HepG2 (cell line): ENCODE results near the gene ARHGDIA. TPM values are rescaled to one million over a fixed set of nuclear protein-coding genes. Genes with fewer than 3 reads are reported as not detected.

Source experiments
- ATAC-seq: fragments of 200-7000 bp; cut with Tn5 transposase; 3 replicates; pipeline ENCODE4 v1.9.1; 2020; ENCODE audit warnings: mild to moderate bottlenecking, moderate library complexity
- BruUV-seq: library from RNA; stranded (reverse); fragments of 400-500 nt; replicated peaks from 2 replicates; lab custom pipeline; 2021; lab: Mats Ljungman, UMichigan
- CTCF ChIA-PET: fragments of 300-600 bp; formaldehyde crosslinking; extraction: SDS; loops from one replicate; lab custom pipeline; 2021; ENCODE audit warnings: low total read pairs, inconsistent platforms, low intra/inter-chr PET ratio; lab: Yijun Ruan, JAX
- POLR2A ChIA-PET: fragments of 350-600 bp; sonication (Branson Sonifier 250); formaldehyde crosslinking; loops from one replicate; lab custom pipeline; 2020; ENCODE audit warnings: antibody characterized with exemption, inconsistent platforms; lab: Yijun Ruan, JAX
- DNase-seq: peaks from one replicate; pipeline ENCODE4 v3.0.0-alpha.2; 2015; ENCODE audit warnings: low spot score
- FAIRE-seq: peaks from 3 replicates; lab custom pipeline; 2011; peaks lifted over from hg19 to GRCh38; lab: Jason Lieb, UNC
- H2AFZ ChIP-seq: one replicate; pipeline ENCODE4 v1.6.1; 2011; ENCODE audit warnings: low read length, inconsistent platforms
- H3K27ac ChIP-seq: fragments of 300-600 bp; 3 replicates; pipeline ENCODE4 v1.8.0; 2011; ENCODE audit warnings: mixed run types, mild to moderate bottlenecking, mixed read lengths, low read length, inconsistent platforms; ENCODE audit not compliant: insufficient read depth; ENCODE audit errors: extremely low read length
- H3K27me3 ChIP-seq, 2 experiments: fragments of 200-600 bp in 1 of 2; 2 replicates in 1 of 2; 3 replicates in 1 of 2; pipeline versions ENCODE4 v1.6.0 to v1.8.0; 2011; ENCODE audit warnings: low read length in 2 of 2, mild to moderate bottlenecking in 2 of 2, moderate library complexity in 2 of 2, inconsistent platforms in 1 of 2; ENCODE audit not compliant: insufficient read depth in 2 of 2, control insufficient read depth in 1 of 2
- H3K36me3 ChIP-seq, 2 experiments: fragments of 200-600 bp in 1 of 2; replicated peaks in 1 of 2; 2 replicates in 1 of 2; 3 replicates in 1 of 2; pipeline versions ENCODE4 v1.5.1 to v1.8.0; 2011; ENCODE audit warnings: low read length in 2 of 2, inconsistent platforms in 1 of 2; ENCODE audit not compliant: insufficient read depth in 2 of 2, control insufficient read depth in 1 of 2
- H3K4me1 ChIP-seq: 2 replicates; pipeline ENCODE4 v1.5.1; 2012; ENCODE audit warnings: low read length, inconsistent platforms; ENCODE audit not compliant: insufficient read depth
- H3K4me2 ChIP-seq: 2 replicates; pipeline ENCODE4 v1.6.0; 2011; ENCODE audit warnings: low read depth, low read length, inconsistent platforms
- H3K4me3 ChIP-seq, 3 experiments: fragments of 200-600 bp in 1 of 3; sonication (generic), shearing (Covaris generic) in 1 of 3; replicated peaks in 1 of 3; 2 replicates each; pipeline ENCODE4 v1.5.1; 2011 to 2016; ENCODE audit warnings: low read length in 3 of 3, inconsistent platforms in 2 of 3, low read depth in 2 of 3, mild to moderate bottlenecking in 2 of 3, control low read depth in 1 of 3, mixed read lengths in 1 of 3; ENCODE audit not compliant: insufficient read depth in 1 of 3
- H3K79me2 ChIP-seq: one replicate; pipeline ENCODE4 v1.6.1; 2011; ENCODE audit warnings: low read length, inconsistent platforms; ENCODE audit not compliant: insufficient read depth
- H3K9ac ChIP-seq: 2 replicates; pipeline ENCODE4 v1.6.0; 2011; ENCODE audit warnings: mild to moderate bottlenecking, low read depth, low read length, inconsistent platforms; ENCODE audit not compliant: insufficient read depth
- H3K9me3 ChIP-seq: 2 replicates; pipeline ENCODE4 v1.5.1; 2012; ENCODE audit warnings: mild to moderate bottlenecking, low read length
- H4K20me1 ChIP-seq: 2 replicates; pipeline ENCODE4 v1.6.0; 2011; ENCODE audit warnings: inconsistent platforms, mild to moderate bottlenecking, low read length, moderate library complexity; ENCODE audit not compliant: insufficient read depth
- GPN1 ChIP-seq: sonication (generic); formaldehyde crosslinking; IDR thresholded peaks from 2 replicates; pipeline ENCODE4 v1.5.1; 2020; ENCODE audit warnings: missing genetic modification reagents, borderline replicate concordance
- MBD4 ChIP-seq: IDR thresholded peaks from 2 replicates; pipeline ENCODE4 v1.6.1; 2012; ENCODE audit warnings: low read length, inconsistent platforms, borderline replicate concordance
- MTERF4 ChIP-seq: sonication (generic); formaldehyde crosslinking; IDR thresholded peaks from 2 replicates; pipeline ENCODE4 v1.8.0; 2023; ENCODE audit warnings: mild to moderate bottlenecking, missing genetic modification reagents
- POLR2A ChIP-seq, 2 experiments: IDR thresholded peaks; 2 replicates each; pipeline ENCODE4 v1.6.1; 2011; ENCODE audit warnings: low read depth in 2 of 2, low read length in 2 of 2, mild to moderate bottlenecking in 1 of 2, moderate library complexity in 1 of 2; ENCODE audit not compliant: insufficient read depth in 1 of 2
- PRPF4 ChIP-seq: fragments of 200-400 bp; formaldehyde crosslinking; IDR thresholded peaks from 2 replicates; pipeline ENCODE4 v1.6.1; 2016; ENCODE audit warnings: low read length, low read depth; ENCODE audit not compliant: poor library complexity, severe bottlenecking
- RBM39 ChIP-seq: fragments of 200-400 bp; formaldehyde crosslinking; IDR thresholded peaks from one replicate; pipeline ENCODE4 v1.6.1; 2018; ENCODE audit warnings: antibody characterized with exemption, mild to moderate bottlenecking, low read depth, low read length; ENCODE audit not compliant: poor library complexity, severe bottlenecking
- SNRNP70 ChIP-seq: fragments of 200-400 bp; formaldehyde crosslinking; IDR thresholded peaks from 2 replicates; pipeline ENCODE4 v1.6.1; 2017; ENCODE audit warnings: mild to moderate bottlenecking, low read depth, low read length, moderate library complexity
- ZBED4 ChIP-seq: sonication (generic); formaldehyde crosslinking; IDR thresholded peaks from 2 replicates; pipeline ENCODE4 v1.4.0; 2020; ENCODE audit warnings: missing genetic modification reagents, borderline replicate concordance
- ZBTB1 ChIP-seq: sonication (generic); formaldehyde crosslinking; IDR thresholded peaks from 2 replicates; pipeline ENCODE4 v1.4.0; 2020; ENCODE audit warnings: missing genetic modification reagents, borderline replicate concordance
- ZFP41 ChIP-seq: sonication (generic); formaldehyde crosslinking; IDR thresholded peaks from 2 replicates; pipeline ENCODE4 v1.4.0; 2020; ENCODE audit warnings: mild to moderate bottlenecking, missing genetic modification reagents, borderline replicate concordance
- ZFX ChIP-seq: sonication (generic); formaldehyde crosslinking; IDR thresholded peaks from 2 replicates; pipeline ENCODE4 v1.4.0; 2020; ENCODE audit warnings: mild to moderate bottlenecking, low read depth, missing genetic modification reagents, moderate library complexity
- ZNF839 ChIP-seq: sonication (generic); formaldehyde crosslinking; IDR thresholded peaks from 2 replicates; pipeline ENCODE4 v1.4.0; 2020; ENCODE audit warnings: missing genetic modification reagents, mild to moderate bottlenecking, borderline replicate concordance
- ZSCAN30 ChIP-seq: sonication (generic); formaldehyde crosslinking; IDR thresholded peaks from 2 replicates; pipeline ENCODE4 v1.5.0; 2020; ENCODE audit warnings: mild to moderate bottlenecking, missing genetic modification reagents
- WGBS: methylation state at CpG from one replicate; pipeline ENCODE4 v1.1.6; 2017; ENCODE audit warnings: low lambda C conversion rate; 5-methylcytosine and 5-hydroxymethylcytosine counted together
- in situ Hi-C: cut with HindIII; loops from 2 replicates; pipeline ENCODE4 v1.10.0; 2017; ENCODE audit warnings: low pct_unique_long_range_greater_than_20kb; ENCODE audit not compliant: extremely low pct_ligation_motif_present
- intact Hi-C: fragments of 100-400 bp; cut with micrococcal nuclease; formaldehyde crosslinking; loops from one replicate; pipeline ENCODE4 v1.10.0; 2022; ENCODE audit not compliant: unreplicated experiment
- polyA plus RNA-seq, 8 experiments: library from polyadenylated mRNA; depleted of rRNA in 3 of 8; stranded (reverse) in 7 of 8; unstranded in 1 of 8; fragments of >200 nt; fragmentation: Illumina TruSeq in 4 of 8; extraction: Trizol in 4 of 8; gene quantifications; 2 replicates each; pipeline versions ENCODE4 v1.2.1 to v1.2.3, GENCODE V29; 2011 to 2016; ENCODE audit warnings: low read depth in 4 of 8, missing spikeins in 1 of 8, mixed read lengths in 1 of 8; ENCODE audit not compliant: insufficient read depth in 1 of 8
- total RNA-seq, 5 experiments: library from RNA; depleted of rRNA; stranded (reverse); fragments of >200 nt; fragmentation: Illumina TruSeq; extraction: Trizol; gene quantifications; 2 replicates each; pipeline ENCODE4 v1.2.3, GENCODE V29; 2016; ENCODE audit warnings: low read depth in 1 of 5

ARHGDIA gene
- total and polyA plus RNA-seq, 2 of the 13 experiments (the other 11 are each of a cell fraction or from before 2014, with no cell fraction given): 40.0 to 64.0 TPM

GRCh38 chr17:81916234-81917001 is 45.3 kb upstream of the ARHGDIA start (continued):
- peak; percentile 19; the same call in 1 of the 2 replicates for TF ChIP-seq ZFX

- H3K4me1 ChIP-seq: peaks cover 34% of the 10 kb centered on the region
- POLR2A ChIA-PET: interaction anchor here (2.7 to 2.8 kb wide), 2 partner anchors 12 to 38 kb away, joined by 9 to 49 read pairs; partner anchors contain the start of gene MAFG
- CTCF ChIA-PET: no interaction called here
- no peak for TF ChIP-seq ZBTB1 (CRISPR knock-in tag)
- TF ChIP-seq ZBED4 (CRISPR knock-in tag): no peak
- no peak for TF ChIP-seq ZSCAN30 (CRISPR knock-in tag)
- TF ChIP-seq MBD4: no peak
- no peak for TF ChIP-seq GPN1 (CRISPR knock-in tag)
- TF ChIP-seq MTERF4 (CRISPR knock-in tag): no peak
- peak in 1 of 2 experiments; percentile 8; a peak in 1 of 4 replicates for TF ChIP-seq POLR2A (IDR thresholded peaks at IDR 0.05; ENCODE audit: insufficient read depth in 1 of 2, low read depth in 2 of 2, low read length in 2 of 2)
- no peak for TF ChIP-seq ZFP41 (CRISPR knock-in tag)
- TF ChIP-seq PRPF4: no peak
- TF ChIP-seq SNRNP70: no peak
- peak; percentile 23 for TF ChIP-seq RBM39
- TF ChIP-seq ZNF839: no peak
These were observed 44.2 kb upstream of the ARHGDIA start for GRCh38 chr17:81915331-81915730.

More at GRCh38 chr17:81915331-81915730, 44.2 kb upstream of the ARHGDIA start:
- intact Hi-C loops: no loop called here
- no peaks in the 10 kb centered on the region; the same call in 1 of the 2 replicates for H4K20me1 ChIP-seq
- peaks cover 32% of the 10 kb centered on the region for H3K79me2 ChIP-seq
- no peak for FAIRE-seq
- no peaks in the 10 kb centered on the region; a peak in 1 of 5 replicates for H3K27me3 ChIP-seq
- H2AFZ ChIP-seq: no peak overlapping the region
- in situ Hi-C loops: no loop called here
- DNase-seq: no peak
- no peak overlapping the region for H3K4me3 ChIP-seq
- H3K9me3 ChIP-seq: no peaks in the 10 kb centered on the region
- no TSS peak for BruUV-seq
- H3K27ac ChIP-seq: no peak overlapping the region
- H3K36me3 ChIP-seq: peaks cover 30 to 54% of the 10 kb centered on the region in 2 experiments
- no peak overlapping the region for H3K9ac ChIP-seq
- ATAC-seq: no peak
- H3K4me2 ChIP-seq: no peak overlapping the region
- 100% methylated on average over 10 of the region's 12 CpGs for WGBS
